Medulla oblongata (tissue), 1 donor: Measurements from ENCODE around the gene ANKUB1.
A peak's percentile ranks its signal among the peaks of the same experiment; 100 is the strongest.
"Not testable (repeated sequence)": the region's sequence is repeated elsewhere in the genome, so short reads cannot be mapped to it uniquely, and the experiment has no call there.

Source experiments
- DNase-seq: peaks from one replicate; pipeline ENCODE4 v3.0.0-alpha.2; 2015; ENCODE audit errors: extremely low spot score

The ANKUB1 gene

GRCh38 chr3:149792452-149793270 is at the start of gene ANKUB1:
ANKUB1 (minus strand) TSS chr3:149792554; CDS start chr3:149792366, 188 bp downstream.
- no peak for DNase-seq

DNA sequence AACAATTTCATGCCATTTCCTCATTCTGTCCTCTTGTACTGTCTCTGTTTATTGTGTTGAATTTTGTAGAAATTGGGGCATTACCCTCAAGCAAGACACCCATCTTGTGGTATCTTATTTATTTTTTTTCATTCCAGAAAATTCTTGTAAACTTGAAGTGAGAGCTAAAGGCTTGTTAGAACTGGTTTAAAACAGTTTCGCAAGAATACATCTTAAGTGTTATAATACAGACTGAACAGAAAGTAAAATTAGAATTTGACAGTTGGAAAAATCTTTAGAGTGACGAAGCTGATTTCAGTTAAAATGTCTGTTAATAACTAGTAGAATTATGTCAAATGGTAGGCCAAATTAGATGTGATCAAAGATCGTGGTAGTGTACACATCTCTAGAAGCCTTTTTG is 47.5 kb upstream of the ANKUB1 start:
- DNase-seq = no peak

- DNase-seq = not testable (repeated sequence)
Measured at GRCh38 chr3:149839469-149839868, 47.1 kb upstream of the ANKUB1 start.

DNA sequence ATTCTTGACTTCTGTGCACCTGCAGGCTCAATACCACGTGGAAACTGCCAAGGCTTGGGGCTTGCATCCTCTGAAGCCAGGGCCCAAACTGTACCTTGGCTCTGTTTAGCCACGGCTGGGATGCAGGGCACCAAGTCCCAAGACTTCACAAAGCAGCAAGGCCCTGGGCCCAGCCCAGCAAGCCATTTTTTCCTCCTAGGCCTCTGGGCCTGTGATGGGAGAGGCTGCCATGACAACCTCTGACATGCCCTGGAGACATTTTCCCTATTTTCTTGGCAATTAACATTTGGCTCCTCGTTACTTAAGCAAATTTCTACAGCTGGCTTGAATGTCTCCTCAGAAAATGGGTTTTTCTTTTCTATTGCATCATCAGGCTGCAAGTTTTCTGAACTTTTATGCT is 46.1 kb upstream of the ANKUB1 start:
- DNase-seq = not testable (repeated sequence)

GRCh38 chr3:149833241-149833640 is 40.9 kb upstream of the ANKUB1 start:
- no peak for DNase-seq

- DNase-seq = no peak
Measured at GRCh38 chr3:149832086-149832485, 39.7 kb upstream of the ANKUB1 start.

DNA sequence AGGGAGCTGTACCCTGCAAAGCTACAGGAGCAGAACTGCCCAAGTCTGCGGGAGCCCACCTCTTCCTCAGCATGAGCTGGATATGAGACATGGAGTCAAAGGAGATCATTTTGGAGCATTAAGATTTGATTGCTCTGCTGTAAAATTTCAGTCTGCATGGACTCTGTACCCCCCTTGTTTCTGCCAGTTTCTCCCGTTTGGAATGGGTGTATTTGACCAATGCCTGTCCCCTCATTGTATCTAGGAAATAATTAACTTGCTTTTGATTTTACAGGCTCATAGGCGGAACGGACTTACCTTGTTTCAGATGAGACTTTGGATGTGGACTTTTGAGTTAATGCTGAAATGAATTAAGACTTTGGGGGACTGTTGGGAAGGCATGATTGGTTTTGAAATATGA is 39.0 kb upstream of the ANKUB1 start:
- DNase-seq = no peak

DNA sequence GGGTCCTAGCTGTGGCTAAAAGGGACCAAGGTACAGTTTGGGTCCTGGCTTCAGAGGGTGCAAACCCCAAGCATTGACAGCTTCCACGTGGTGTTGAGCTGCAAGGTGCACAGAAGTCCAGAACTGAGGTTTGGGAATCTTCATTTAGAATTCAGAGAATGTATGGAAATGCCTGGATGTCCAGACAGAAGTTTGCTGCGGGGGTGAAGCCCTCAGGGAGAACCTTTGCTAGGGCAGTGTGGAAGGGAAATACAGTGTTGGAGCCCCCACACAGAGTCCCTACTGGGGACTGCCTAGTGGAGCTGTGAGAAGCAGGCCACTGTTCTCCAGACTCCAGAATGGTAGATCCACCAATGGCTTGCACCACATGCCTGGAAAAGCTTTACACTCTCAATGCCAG is 38.5 kb upstream of the ANKUB1 start:
- no peak for DNase-seq

DNA sequence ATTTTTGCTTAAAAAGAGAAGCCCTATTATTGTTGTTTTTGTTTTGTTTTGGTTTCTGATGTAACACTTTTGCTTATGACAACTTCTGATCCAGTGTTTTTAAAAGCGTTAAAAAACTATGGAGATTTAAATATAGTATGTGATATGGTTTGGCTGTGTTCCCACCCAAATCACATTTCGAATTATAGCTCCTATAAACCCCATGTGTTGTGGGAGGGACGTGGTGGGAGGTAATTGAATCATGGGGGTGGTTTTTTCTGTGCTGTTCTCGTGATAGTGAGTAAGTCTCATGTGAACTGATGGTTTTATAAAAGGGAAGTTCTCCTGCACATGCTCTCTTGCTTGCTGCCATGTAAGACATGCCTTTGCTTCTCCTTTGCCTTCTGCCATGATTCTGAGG is 37.3 kb upstream of the ANKUB1 start:
- DNase-seq = not testable (repeated sequence)

- DNase-seq = peak; percentile 34
Measured at GRCh38 chr3:149828390-149828789, 36.0 kb upstream of the ANKUB1 start.

GRCh38 chr3:149826636-149827035 is 34.3 kb upstream of the ANKUB1 start:
- DNase-seq = no peak

DNA sequence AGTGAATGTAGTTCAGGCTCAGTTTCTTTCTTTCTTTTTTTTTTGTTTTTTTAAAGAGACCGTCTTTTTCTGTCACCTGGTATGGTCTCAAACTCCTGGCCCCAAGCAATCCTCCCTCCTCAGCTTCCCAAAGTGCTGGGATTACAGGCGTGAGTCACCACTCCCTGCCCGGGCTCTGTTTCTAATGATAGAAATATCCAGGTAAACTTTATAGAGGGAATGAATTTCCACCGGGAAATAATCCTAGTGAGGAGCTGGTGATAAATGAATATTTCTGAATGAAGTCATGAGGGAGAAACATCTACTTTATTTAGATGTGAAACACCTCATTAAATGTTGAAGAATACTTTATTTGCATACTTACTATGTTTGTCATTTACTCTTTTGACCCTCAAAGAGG is 27.8 kb upstream of the ANKUB1 start:
- DNase-seq = no peak

GRCh38 chr3:149819432-149819831 is 27.1 kb upstream of the ANKUB1 start:
- DNase-seq = no peak

DNA sequence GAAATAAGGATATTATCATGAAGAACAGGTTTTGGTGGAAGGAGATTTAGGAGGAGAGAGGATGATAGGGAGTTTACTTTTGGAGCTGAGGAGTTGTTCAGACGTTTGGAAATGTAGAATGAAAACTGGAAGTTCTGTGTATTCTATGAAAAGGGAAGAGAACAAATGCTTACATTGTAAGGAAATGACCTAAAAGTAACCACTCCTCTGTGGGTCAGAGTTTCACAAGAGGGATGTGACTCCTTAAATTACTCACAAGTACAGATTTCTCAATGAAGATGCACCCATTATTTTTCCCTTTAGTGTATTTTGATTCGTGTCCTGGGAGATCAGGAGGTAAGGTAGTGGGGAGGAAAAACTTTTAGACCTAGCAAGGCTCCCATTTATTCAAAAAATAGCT is 24.6 kb upstream of the ANKUB1 start:
- peak; percentile 72 for DNase-seq

DNA sequence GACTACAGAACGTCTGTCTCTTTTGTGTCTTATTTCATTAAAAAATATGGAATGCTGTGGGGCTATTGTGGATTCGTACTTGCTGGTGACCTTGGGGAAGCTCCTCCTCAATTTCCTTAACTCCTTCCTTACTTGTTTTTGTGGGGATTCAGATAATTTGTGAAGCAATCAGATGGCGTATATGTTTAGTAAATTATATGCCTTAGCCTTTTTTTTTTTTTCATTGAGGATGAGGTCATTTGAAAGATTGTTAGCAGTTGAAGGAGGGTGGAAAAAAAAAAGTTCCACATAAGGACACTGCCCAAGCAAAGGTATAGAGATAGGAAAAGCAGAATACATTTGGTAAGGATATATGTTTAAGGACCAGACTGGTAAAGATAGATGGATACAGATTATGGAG is 24.0 kb upstream of the ANKUB1 start:
- DNase-seq = no peak

GRCh38 chr3:149815728-149816127 is 23.4 kb upstream of the ANKUB1 start:
- no peak for DNase-seq

- DNase-seq = peak; percentile 61
Measured at GRCh38 chr3:149815321-149815720, 23.0 kb upstream of the ANKUB1 start.

DNA sequence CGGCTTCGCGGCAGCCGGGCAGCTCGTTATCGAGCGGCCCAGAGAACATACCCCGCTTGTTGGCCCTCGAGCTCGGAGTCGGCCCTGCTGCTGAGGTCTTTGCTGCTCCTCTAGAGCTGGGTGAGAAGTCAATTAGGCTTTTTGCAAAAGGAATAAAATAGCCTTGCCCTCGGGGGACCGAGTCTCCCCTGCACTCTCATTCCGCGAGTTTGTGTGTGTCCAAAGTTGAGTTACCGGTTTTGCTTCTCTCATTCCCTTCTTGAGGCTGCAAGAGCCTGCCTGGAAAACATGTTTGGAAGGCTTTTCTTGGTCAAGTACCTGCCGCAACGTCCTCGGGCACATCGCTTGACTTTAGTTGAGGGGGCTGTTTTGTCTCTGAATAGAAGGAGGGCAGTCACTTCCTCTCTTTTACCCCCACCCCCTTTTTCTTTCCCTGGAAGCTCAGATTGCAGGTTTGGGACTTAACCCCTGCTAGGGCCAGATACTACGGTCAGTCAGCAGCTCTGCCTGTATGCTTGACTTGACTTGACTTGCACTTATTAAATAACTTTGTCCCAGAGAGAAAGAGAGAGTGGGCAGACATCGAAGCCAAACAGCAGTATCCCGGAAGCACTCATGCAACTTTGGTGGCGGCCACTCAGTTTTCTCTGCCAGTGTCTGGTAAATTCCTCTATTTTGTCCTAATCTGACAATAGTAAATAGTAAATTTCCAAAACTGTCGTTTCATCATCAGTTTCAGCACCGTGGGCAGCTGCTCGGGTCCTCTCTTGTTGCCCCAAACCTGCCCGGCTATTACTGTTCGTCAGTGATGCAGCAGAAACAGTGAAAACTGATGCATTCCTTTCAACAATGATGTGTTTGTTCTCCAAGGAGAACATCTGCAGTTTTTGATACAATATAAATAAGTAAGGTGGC is 21.3 kb upstream of the ANKUB1 start:
- peak; percentile 70 for DNase-seq

GRCh38 chr3:149812606-149813366 is 20.4 kb upstream of the ANKUB1 start, which contains the start of gene RNF13:
RNF13 (plus strand) TSS chr3:149813215; CDS start chr3:149846027, 32,812 bp downstream.
- peak; percentile 99 for DNase-seq

DNA sequence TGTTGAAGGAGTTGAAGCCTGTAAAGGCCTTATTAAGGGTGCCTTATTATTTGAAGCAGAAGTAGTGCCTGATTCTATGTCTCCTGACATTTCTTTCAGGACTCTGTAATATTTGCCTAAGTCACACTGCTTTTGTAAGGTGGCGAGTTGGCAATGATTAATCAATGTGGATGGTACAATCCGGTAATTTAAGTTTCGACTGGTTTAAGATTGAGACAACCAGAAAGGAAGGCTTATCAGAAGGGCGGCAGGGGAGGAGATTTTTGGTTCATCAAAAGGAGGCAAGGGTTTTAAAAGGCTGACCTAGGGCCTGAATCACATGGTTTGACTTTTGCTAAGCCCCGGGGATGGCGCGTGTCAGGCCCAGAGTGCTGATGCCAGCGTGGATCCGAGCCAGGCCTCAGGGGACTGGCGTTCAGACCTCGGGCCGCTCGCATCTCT is 19.8 kb upstream of the ANKUB1 start:
- peak; percentile 83 for DNase-seq

GRCh38 chr3:149810846-149811245 is 18.5 kb upstream of the ANKUB1 start:
- DNase-seq = no peak

DNA sequence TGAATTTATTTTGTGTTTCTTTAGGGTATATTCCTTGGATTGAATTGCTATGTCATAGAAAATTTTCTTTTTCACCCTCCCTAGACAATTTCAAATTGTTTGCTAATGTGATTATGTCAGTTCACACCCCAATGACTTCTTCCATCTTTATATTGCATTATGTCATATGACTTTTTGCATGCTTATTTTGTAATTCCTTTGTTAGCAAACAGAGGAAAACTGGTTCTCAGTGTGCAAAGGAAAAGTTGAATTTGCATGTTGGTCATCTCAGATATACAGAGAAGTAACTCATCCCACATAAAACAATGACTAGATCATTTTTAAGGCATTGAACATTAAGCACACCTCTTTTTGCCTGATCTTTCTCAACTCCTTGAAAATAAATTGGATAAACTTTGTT is 17.3 kb upstream of the ANKUB1 start:
- DNase-seq = no peak
